Smooth muscle cell of the coronary artery (primary cell): ENCODE results near the gene BEND2. TPM values are rescaled to one million over a fixed set of nuclear protein-coding genes. Genes with fewer than 3 reads are reported as not detected.

Source experiments
- total RNA-seq: library from RNA; depleted of rRNA; stranded (reverse); fragments of >200 nt; gene quantifications from 2 replicates; pipeline ENCODE4 v1.2.3, GENCODE V29; 2014; ENCODE audit warnings: low replicate concordance

Gene BEND2
- total RNA-seq: not detected in 2 replicates

DNA sequence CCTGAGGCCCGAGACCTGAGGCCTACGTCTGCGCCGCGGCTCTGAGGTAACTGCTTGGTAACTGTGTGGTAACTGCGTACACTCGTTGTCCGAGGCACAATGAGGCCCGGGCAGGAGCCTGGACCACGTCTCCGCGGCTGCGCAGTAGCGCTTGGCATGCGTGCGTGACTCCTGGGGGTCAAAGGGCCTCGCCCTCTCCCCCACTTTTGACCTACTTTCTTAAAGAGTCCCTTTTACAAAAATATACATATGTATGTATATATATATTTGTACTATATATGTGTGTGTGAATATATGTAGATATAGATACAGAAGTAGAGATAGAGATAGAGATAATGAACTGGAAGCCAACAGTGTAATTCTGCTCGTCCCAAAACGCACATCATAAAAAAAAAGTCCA, at the start of gene BEND2:
TSS of gene BEND2 (minus strand) at position 101 of the 400 bp plus-strand sequence. CDS start 136 bp downstream, outside the sequence.

Other genes with a start within 250 kb of the BEND2 start
- 0.30 and 0.59 TPM in 2 replicates for gene SCML2, start 133.8 kb upstream of the BEND2 start, total RNA-seq
- 0.98 and 1.3 TPM in 2 replicates for gene CDKL5, start 204.7 kb upstream of the BEND2 start, total RNA-seq